SK-N-SH (cell line): ENCODE measurements around the gene HSCB. TPM values are rescaled to one million over a fixed set of nuclear protein-coding genes. Genes with fewer than 3 reads are reported as not detected.

Experiments
- CTCF ChIA-PET: fragments of 300-600, 350-600 bp; formaldehyde crosslinking; extraction: SDS; loops from one replicate; lab custom pipeline; 2021; lab: Yijun Ruan, JAX
- POLR2A ChIA-PET: fragments of 350-600 bp; sonication (Branson Sonifier 250); formaldehyde crosslinking; extraction: SDS; loops from one replicate; lab custom pipeline; 2020; ENCODE audit warnings: antibody characterized with exemption, inconsistent platforms; lab: Yijun Ruan, JAX
- DNase-seq: peaks from one replicate; pipeline ENCODE4 v3.0.0; 2012
- H2AFZ ChIP-seq: fragments of 200-600 bp; sonication (generic); 2 replicates; pipeline ENCODE4 v1.8.1; 2016; ENCODE audit warnings: antibody characterized with exemption, mild to moderate bottlenecking, low read depth
- H3F3A ChIP-seq: fragments of 200-600 bp; sonication (generic); replicated peaks from 2 replicates; pipeline ENCODE3; 2016; ENCODE audit warnings: antibody characterized with exemption, mild to moderate bottlenecking; ENCODE audit not compliant: insufficient read depth
- H3K27ac ChIP-seq, 2 experiments: fragments of 200-500 bp in 1 of 2; fragments of 200-600 bp in 1 of 2; sonication (Bioruptor generic) in 1 of 2; sonication (generic), shearing (Covaris generic) in 1 of 2; 2 replicates each; pipeline versions ENCODE4 v1.5.1 to v1.6.1; 2014 to 2016; ENCODE audit warnings: low read depth in 2 of 2, inconsistent platforms in 1 of 2, low read length in 1 of 2, mild to moderate bottlenecking in 1 of 2, mixed read lengths in 1 of 2
- H3K27me3 ChIP-seq: fragments of 200-600 bp; sonication (generic), shearing (Covaris generic); 2 replicates; pipeline ENCODE4 v1.6.1; 2016; ENCODE audit warnings: mixed run types; ENCODE audit not compliant: insufficient read depth
- H3K36me3 ChIP-seq, 2 experiments: fragments of 200-500 bp in 1 of 2; fragments of 200-600 bp in 1 of 2; sonication (Bioruptor generic) in 1 of 2; sonication (generic) in 1 of 2; replicated peaks in 1 of 2; 2 replicates each; pipeline versions ENCODE3 to v1.5.1; 2014 to 2016; ENCODE audit warnings: low read length in 1 of 2, mild to moderate bottlenecking in 1 of 2; ENCODE audit not compliant: insufficient read depth in 2 of 2, control insufficient read depth in 1 of 2
- H3K4me1 ChIP-seq, 2 experiments: fragments of 200-500 bp in 1 of 2; fragments of 200-600 bp in 1 of 2; sonication (Bioruptor generic) in 1 of 2; sonication (generic), shearing (Covaris generic) in 1 of 2; 2 replicates each; pipeline versions ENCODE4 v1.5.1 to v1.6.1; 2014 to 2016; ENCODE audit warnings: low read depth in 1 of 2, low read length in 1 of 2, mixed run types in 1 of 2; ENCODE audit not compliant: insufficient read depth in 2 of 2, control insufficient read depth in 1 of 2
- H3K4me2 ChIP-seq: fragments of 200-600 bp; sonication (generic), shearing (Covaris generic); 2 replicates; pipeline ENCODE4 v1.6.1; 2017; ENCODE audit warnings: mixed run types
- H3K4me3 ChIP-seq, 2 experiments: fragments of 200-500 bp in 1 of 2; fragments of 200-600 bp in 1 of 2; sonication (Bioruptor generic) in 1 of 2; sonication (generic), shearing (Covaris generic) in 1 of 2; 2 replicates each; pipeline versions ENCODE4 v1.5.1 to v1.8.1; 2014 to 2016; ENCODE audit warnings: low read depth in 2 of 2, inconsistent platforms in 1 of 2, low read length in 1 of 2, mild to moderate bottlenecking in 1 of 2, mixed read lengths in 1 of 2, moderate library complexity in 1 of 2
- H3K79me2 ChIP-seq: fragments of 200-600 bp; sonication (generic); 2 replicates; pipeline ENCODE4 v1.8.1; 2017; ENCODE audit warnings: mild to moderate bottlenecking; ENCODE audit not compliant: insufficient read depth
- H3K9ac ChIP-seq: fragments of 200-600 bp; sonication (generic); 2 replicates; pipeline ENCODE4 v1.6.1; 2017; ENCODE audit warnings: mixed run types
- H3K9me2 ChIP-seq: fragments of 200-600 bp; sonication (generic); 2 replicates; pipeline ENCODE4 v1.6.1; 2017; ENCODE audit warnings: mixed run types
- H3K9me3 ChIP-seq: fragments of 200-600 bp; sonication (generic); 2 replicates; pipeline ENCODE4 v1.6.1; 2017; ENCODE audit warnings: mixed run types, mild to moderate bottlenecking, moderate library complexity
- H4K20me1 ChIP-seq: fragments of 200-600 bp; sonication (generic); 2 replicates; pipeline ENCODE4 v1.6.1; 2017; ENCODE audit warnings: mild to moderate bottlenecking, mixed run types; ENCODE audit not compliant: insufficient read depth
- ELF1 ChIP-seq: IDR thresholded peaks from 2 replicates; pipeline ENCODE4 v1.4.0; 2012
- EP300 ChIP-seq, 2 experiments: IDR thresholded peaks; 2 replicates each; pipeline versions ENCODE4 v1.4.0 to v1.6.1; 2012; ENCODE audit warnings: borderline replicate concordance in 1 of 2, low read depth in 1 of 2, low read length in 1 of 2
- EZH2phosphoT487 ChIP-seq: fragments of 200-600 bp; sonication (generic); IDR thresholded peaks from 2 replicates; pipeline ENCODE4 v1.6.1; 2017; ENCODE audit warnings: low read depth, mixed run types, mild to moderate bottlenecking, antibody characterized with exemption, moderate library complexity, borderline replicate concordance
- FOSL2 ChIP-seq: IDR thresholded peaks from 2 replicates; pipeline ENCODE4 v1.4.0; 2012; ENCODE audit warnings: low read depth, mild to moderate bottlenecking, moderate library complexity, borderline replicate concordance
- FOXJ3 ChIP-seq: sonication (generic); formaldehyde crosslinking; IDR thresholded peaks from 2 replicates; pipeline ENCODE4 v1.5.1; 2020; ENCODE audit warnings: mild to moderate bottlenecking, missing genetic modification reagents
- FOXM1 ChIP-seq: IDR thresholded peaks from 2 replicates; pipeline ENCODE4 v1.4.0; 2012; ENCODE audit warnings: low read depth, mild to moderate bottlenecking
- GABPA ChIP-seq: IDR thresholded peaks from 2 replicates; pipeline ENCODE4 v1.4.0; 2012; ENCODE audit warnings: low read depth, mild to moderate bottlenecking
- MEF2A ChIP-seq: IDR thresholded peaks from 2 replicates; pipeline ENCODE4 v1.4.0; 2012; ENCODE audit warnings: low read depth, borderline replicate concordance
- MXI1 ChIP-seq: IDR thresholded peaks from 2 replicates; pipeline ENCODE4 v1.6.1; 2012; ENCODE audit warnings: mild to moderate bottlenecking, low read depth, low read length, improper control_type of control experiment
- NFIC ChIP-seq: IDR thresholded peaks from 2 replicates; pipeline ENCODE4 v1.4.0; 2012; ENCODE audit warnings: borderline replicate concordance
- NRF1 ChIP-seq: IDR thresholded peaks from 2 replicates; pipeline ENCODE4 v1.6.1; 2012; ENCODE audit warnings: low read depth, mild to moderate bottlenecking, low read length
- PBX3 ChIP-seq: IDR thresholded peaks from 2 replicates; pipeline ENCODE4; 2012
- RAD21 ChIP-seq: IDR thresholded peaks from 2 replicates; pipeline ENCODE4 v1.6.1; 2012; ENCODE audit warnings: mild to moderate bottlenecking, low read length
- RCOR1 ChIP-seq: fragments of 150-350 bp; IDR thresholded peaks from 2 replicates; pipeline ENCODE4 v1.6.1; 2017; ENCODE audit warnings: antibody characterized with exemption, low read length
- SMC3 ChIP-seq: IDR thresholded peaks from 2 replicates; pipeline ENCODE4 v1.6.1; 2012; ENCODE audit warnings: low read depth, low read length, improper control_type of control experiment
- TCF12 ChIP-seq: IDR thresholded peaks from 2 replicates; pipeline ENCODE4 v1.4.0; 2012
- TEAD4 ChIP-seq: IDR thresholded peaks from 2 replicates; pipeline ENCODE4 v1.4.0; 2012; ENCODE audit warnings: mild to moderate bottlenecking, borderline replicate concordance; ENCODE audit not compliant: insufficient read depth
- USF1 ChIP-seq: IDR thresholded peaks from 2 replicates; pipeline ENCODE4 v1.4.0; 2012; ENCODE audit warnings: low read depth, borderline replicate concordance
- USF2 ChIP-seq: fragments of 150-350 bp; IDR thresholded peaks from 2 replicates; pipeline ENCODE4 v1.6.1; 2017; ENCODE audit warnings: antibody characterized with exemption, low read length, low read depth, borderline replicate concordance
- ZBTB33 ChIP-seq: IDR thresholded peaks from 2 replicates; pipeline ENCODE4 v1.4.0; 2012; ENCODE audit warnings: low read depth, borderline replicate concordance
- WGBS: methylation state at CpG from one replicate; pipeline ENCODE4 v1.1.6; 2017; ENCODE audit warnings: low lambda C conversion rate; 5-methylcytosine and 5-hydroxymethylcytosine counted together
- polyA plus RNA-seq, 3 experiments: library from polyadenylated mRNA; depleted of rRNA; stranded (reverse); fragments of >200 nt; gene quantifications; 2 replicates each; pipeline ENCODE4 v1.2.3, GENCODE V29; 2012

Gene HSCB
- polyA plus RNA-seq, 1 of the 3 experiments (the other 2 are of a cell fraction), result 19.9 TPM

GRCh38 chr22:28791124-28791523 lies 49.3 kb downstream of the HSCB start:
- Histone ChIP-seq H3K4me2 (no peak overlapping the region), H3K4me1 (no peaks in the 10 kb centered on the region; a peak in 1 of 4 replicates), H4K20me1 (peaks cover 25% of the 10 kb centered on the region), H3K79me2 (peaks cover 29% of the 10 kb centered on the region), H3K27ac (no peak overlapping the region), H3K9me2 (no peaks in the 10 kb centered on the region), H3F3A (peaks cover 53% of the 10 kb centered on the region), H2AFZ (no peak overlapping the region), H3K36me3 (peaks cover 53 to 54% of the 10 kb centered on the region in 2 experiments), H3K9ac (no peak overlapping the region), H3K9me3 (no peaks in the 10 kb centered on the region)
- WGBS, result 100% methylated on average over 5 of the region's 5 CpGs
- CTCF ChIA-PET, result interaction anchor here (0.6 to 1.8 kb wide), 4 partner anchors 12 to 249 kb away, joined by 3 to 7 read pairs (median 4); no protein-coding TSS in a partner anchor
- POLR2A ChIA-PET, result interaction anchor here (0.7 kb wide), 1 partner anchor 35 kb away, joined by 3 read pairs; no protein-coding TSS in a partner anchor
- no peak for DNase-seq
- TF ChIP-seq TCF12 (no peak), GABPA (no peak), ELF1 (no peak), RAD21 (no peak), PBX3 (no peak), MXI1 (no peak), NRF1 (no peak), TEAD4 (no peak), EP300 (IDR thresholded peaks at IDR 0.05; ENCODE audit: borderline replicate concordance in 1 of 2, low read depth in 1 of 2, low read length in 1 of 2) (no peak), MEF2A (no peak), USF2 (no peak), ZBTB33 (no peak), FOXJ3 (no peak), FOXM1 (no peak), SMC3 (no peak), USF1 (no peak), FOSL2 (no peak), NFIC (no peak), EZH2phosphoT487 (no peak), RCOR1 (no peak)
- TF ChIP-seq, all 33 proteins: peak for 0
- Histone ChIP-seq H3K4me3 (no peak overlapping the region), H3K27me3 (no peaks in the 10 kb centered on the region)
